Measurements from ENCODE around the gene ZNF534.
"Not testable (repeated sequence)": the region's sequence is repeated elsewhere in the genome, so short reads cannot be mapped to it uniquely, and the experiment has no call there.

DNA sequence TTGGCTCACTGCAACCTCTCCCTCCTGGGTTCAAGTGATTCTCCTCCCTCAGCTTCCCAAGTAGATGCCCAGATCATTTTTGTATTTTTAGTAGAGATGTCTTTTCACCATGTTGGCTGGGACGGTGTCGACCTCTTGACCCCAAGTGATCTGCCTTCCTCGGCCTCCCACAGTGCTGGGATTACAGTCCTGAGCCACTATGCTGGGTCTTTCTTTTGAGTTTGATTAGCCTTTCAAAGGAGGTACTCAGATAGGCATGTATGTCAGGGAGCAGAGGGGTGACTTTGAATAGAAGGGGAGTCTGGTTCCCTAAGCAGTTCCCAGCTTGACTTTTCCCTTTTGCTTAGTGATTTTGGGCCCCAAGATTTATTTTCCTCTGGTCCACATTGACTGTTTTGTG is 71.5 kb downstream of the ZNF534 start:
- TF ChIP-seq, protein P1, sequence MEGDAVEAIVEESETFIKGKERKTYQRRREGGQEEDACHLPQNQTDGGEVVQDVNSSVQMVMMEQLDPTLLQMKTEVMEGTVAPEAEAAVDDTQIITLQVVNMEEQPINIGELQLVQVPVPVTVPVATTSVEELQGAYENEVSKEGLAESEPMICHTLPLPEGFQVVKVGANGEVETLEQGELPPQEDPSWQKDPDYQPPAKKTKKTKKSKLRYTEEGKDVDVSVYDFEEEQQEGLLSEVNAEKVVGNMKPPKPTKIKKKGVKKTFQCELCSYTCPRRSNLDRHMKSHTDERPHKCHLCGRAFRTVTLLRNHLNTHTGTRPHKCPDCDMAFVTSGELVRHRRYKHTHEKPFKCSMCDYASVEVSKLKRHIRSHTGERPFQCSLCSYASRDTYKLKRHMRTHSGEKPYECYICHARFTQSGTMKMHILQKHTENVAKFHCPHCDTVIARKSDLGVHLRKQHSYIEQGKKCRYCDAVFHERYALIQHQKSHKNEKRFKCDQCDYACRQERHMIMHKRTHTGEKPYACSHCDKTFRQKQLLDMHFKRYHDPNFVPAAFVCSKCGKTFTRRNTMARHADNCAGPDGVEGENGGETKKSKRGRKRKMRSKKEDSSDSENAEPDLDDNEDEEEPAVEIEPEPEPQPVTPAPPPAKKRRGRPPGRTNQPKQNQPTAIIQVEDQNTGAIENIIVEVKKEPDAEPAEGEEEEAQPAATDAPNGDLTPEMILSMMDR (IDR thresholded peaks at IDR 0.05) = not testable (repeated sequence)
- not testable (repeated sequence) for TF ChIP-seq EP300 (IDR thresholded peaks at IDR 0.05)
